NB4 (cell line): Measurements from ENCODE around the gene PLEK.

Experiments
- MAX ChIP-seq: IDR thresholded peaks from 2 replicates; pipeline ENCODE4 v1.6.1; 2011; ENCODE audit warnings: low read depth, low read length
- MYC ChIP-seq: IDR thresholded peaks from 2 replicates; pipeline ENCODE4 v1.6.1; 2011; ENCODE audit warnings: low read depth, low read length
- POLR2A ChIP-seq: IDR thresholded peaks from 2 replicates; pipeline ENCODE4 v1.6.1; 2011; ENCODE audit warnings: mild to moderate bottlenecking; ENCODE audit not compliant: insufficient read length; ENCODE audit errors: extremely low read depth
- TF ChIP-seq, protein P1 (sequence below): IDR thresholded peaks from one replicate; pipeline ENCODE4 v1.5.1; 2012; ENCODE audit warnings: low read depth, low read length

- TF ChIP-seq, protein P1, sequence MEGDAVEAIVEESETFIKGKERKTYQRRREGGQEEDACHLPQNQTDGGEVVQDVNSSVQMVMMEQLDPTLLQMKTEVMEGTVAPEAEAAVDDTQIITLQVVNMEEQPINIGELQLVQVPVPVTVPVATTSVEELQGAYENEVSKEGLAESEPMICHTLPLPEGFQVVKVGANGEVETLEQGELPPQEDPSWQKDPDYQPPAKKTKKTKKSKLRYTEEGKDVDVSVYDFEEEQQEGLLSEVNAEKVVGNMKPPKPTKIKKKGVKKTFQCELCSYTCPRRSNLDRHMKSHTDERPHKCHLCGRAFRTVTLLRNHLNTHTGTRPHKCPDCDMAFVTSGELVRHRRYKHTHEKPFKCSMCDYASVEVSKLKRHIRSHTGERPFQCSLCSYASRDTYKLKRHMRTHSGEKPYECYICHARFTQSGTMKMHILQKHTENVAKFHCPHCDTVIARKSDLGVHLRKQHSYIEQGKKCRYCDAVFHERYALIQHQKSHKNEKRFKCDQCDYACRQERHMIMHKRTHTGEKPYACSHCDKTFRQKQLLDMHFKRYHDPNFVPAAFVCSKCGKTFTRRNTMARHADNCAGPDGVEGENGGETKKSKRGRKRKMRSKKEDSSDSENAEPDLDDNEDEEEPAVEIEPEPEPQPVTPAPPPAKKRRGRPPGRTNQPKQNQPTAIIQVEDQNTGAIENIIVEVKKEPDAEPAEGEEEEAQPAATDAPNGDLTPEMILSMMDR = no peak
- TF ChIP-seq POLR2A (no peak), MYC (peak; percentile 25; the same call in 1 of the 2 replicates), MAX (peak; percentile 83)
Measured at GRCh38 chr2:68391099-68391498, 26.0 kb downstream of the PLEK start.
